Duodenal mucosa (tissue), 2 donors: ENCODE data around the gene WDR59.

Experiments used
- H3K27ac ChIP-seq: one replicate; pipeline ENCODE4 v1.7.0; 2013; ENCODE audit warnings: low read depth, low read length
- H3K27me3 ChIP-seq, 2 donors: one replicate each; pipeline ENCODE4 v1.7.0; 2013; ENCODE audit warnings: low read length in 2 of 2, control low read depth in 1 of 2; ENCODE audit not compliant: insufficient read depth in 2 of 2, control insufficient read depth in 1 of 2
- H3K36me3 ChIP-seq, 2 donors: one replicate each; pipeline ENCODE4 v1.7.0; 2013; ENCODE audit warnings: low read length in 2 of 2, control low read depth in 1 of 2; ENCODE audit not compliant: insufficient read depth in 2 of 2, control insufficient read depth in 1 of 2
- H3K4me1 ChIP-seq, 2 donors: one replicate each; pipeline ENCODE4 v1.7.0; 2013; ENCODE audit warnings: low read length in 2 of 2, control low read depth in 1 of 2; ENCODE audit not compliant: insufficient read depth in 2 of 2, control insufficient read depth in 1 of 2
- H3K4me3 ChIP-seq, 2 donors: one replicate each; pipeline ENCODE4 v1.7.0; 2013; ENCODE audit warnings: low read length in 2 of 2, low read depth in 1 of 2
- H3K9ac ChIP-seq, 2 donors: one replicate each; pipeline ENCODE4 v1.7.0; 2013; ENCODE audit warnings: low read length in 2 of 2, low read depth in 1 of 2
- H3K9me3 ChIP-seq, 2 donors: one replicate each; pipeline ENCODE4 v1.7.0; 2013; ENCODE audit warnings: low read length in 2 of 2, control low read depth in 1 of 2; ENCODE audit not compliant: control insufficient read depth in 1 of 2

WDR59 gene

DNA sequence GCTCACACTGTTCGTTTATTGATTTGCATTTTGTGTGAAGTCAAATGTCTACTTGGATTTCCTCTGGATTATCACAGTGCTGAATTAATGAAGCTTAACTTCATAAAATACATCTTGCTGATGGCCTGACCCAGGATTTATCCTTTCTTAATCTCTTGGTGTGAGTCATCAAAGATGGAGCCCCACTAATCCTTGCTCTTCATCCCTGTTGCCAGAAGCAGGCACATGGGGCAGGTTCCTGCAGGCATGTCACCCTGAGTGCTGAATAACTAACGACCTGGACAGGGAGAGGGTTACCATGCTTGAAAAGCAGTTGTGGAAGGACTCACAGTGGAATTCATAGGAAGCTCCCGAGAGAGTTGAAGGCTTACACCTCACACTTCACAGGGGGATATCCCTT is 154.3 kb downstream of the WDR59 start:
- Histone ChIP-seq H3K27ac (no peak overlapping the region), H3K36me3 (no peaks in the 10 kb centered on the region), H3K9ac (no peak overlapping the region), H3K9me3 (no peaks in the 10 kb centered on the region), H3K27me3 (no peaks in the 10 kb centered on the region), H3K4me3 (no peak overlapping the region), H3K4me1 (peaks cover 0 to 5% of the 10 kb centered on the region in 2 donors)

DNA sequence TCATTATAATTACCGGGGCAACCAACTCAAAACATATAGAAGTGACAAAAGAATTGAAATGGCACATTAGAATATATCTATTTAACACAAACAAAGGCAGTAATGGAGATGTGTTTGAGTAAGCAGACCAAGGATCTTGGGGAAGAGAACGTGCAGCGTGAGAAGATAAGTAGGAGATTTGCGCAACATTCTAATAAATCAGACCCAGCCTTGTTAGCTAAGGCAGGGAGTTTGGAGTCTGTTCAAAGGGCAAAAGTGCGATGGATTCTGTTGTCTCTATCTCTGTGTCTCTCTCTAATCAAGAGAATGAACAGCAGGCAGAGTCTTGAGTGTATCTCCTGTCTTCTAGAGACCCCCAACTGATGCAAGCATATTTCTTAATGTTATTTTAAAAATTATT is 155.3 kb downstream of the WDR59 start:
- Histone ChIP-seq H3K27me3 (no peaks in the 10 kb centered on the region), H3K4me3 (no peak overlapping the region), H3K9ac (no peak overlapping the region), H3K9me3 (no peaks in the 10 kb centered on the region), H3K4me1 (peaks cover 0 to 5% of the 10 kb centered on the region in 2 donors), H3K36me3 (no peaks in the 10 kb centered on the region), H3K27ac (no peak overlapping the region)

DNA sequence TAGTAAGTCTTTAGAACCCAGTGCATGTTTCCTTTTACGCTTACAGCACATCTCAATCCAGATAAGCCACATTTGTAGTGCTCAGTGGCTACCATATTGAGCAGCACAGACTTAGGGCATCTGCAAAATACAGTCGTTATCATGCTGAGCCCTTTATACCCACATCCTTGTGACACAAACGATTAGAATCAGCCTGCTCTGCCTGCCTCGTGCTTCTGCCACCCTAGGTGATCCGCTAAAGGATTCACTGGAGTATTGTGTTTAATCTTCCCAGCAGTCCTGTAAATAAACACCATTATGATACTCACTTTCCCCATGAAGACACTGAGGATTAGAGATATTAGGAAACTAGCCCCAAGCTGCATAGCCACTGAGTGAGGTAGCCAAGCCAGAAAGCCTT is 159.0 kb downstream of the WDR59 start:
- Histone ChIP-seq H3K9ac (no peak overlapping the region), H3K36me3 (no peaks in the 10 kb centered on the region), H3K27ac (no peak overlapping the region), H3K4me1 (peaks cover 0 to 5% of the 10 kb centered on the region in 2 donors), H3K4me3 (no peak overlapping the region), H3K9me3 (no peaks in the 10 kb centered on the region), H3K27me3 (no peaks in the 10 kb centered on the region)

DNA sequence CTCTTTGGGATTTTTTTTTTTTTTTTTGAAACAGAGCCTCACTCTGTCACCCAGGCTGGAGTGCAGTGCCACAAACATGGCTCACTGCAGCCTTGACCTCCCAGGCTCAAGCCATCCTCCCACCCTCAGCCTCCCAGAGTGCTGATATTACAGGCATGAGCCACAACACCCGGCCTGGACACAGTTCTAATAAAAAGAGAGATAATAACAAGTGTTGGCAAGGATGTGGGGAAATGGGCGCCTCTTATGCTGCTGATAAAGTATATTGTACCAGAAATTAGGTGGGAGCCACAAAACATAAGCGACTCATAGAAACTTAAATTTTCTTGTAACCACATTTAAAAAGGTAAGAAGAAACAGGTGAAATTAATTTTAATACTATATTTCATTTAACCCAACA is 159.9 kb downstream of the WDR59 start:
- Histone ChIP-seq H3K4me1 (peaks cover 0 to 1% of the 10 kb centered on the region in 2 donors), H3K9ac (no peak overlapping the region)

More for the DNA sequence above, 159.9 kb downstream of the WDR59 start:
- no peak overlapping the region for H3K27ac ChIP-seq
- no peaks in the 10 kb centered on the region for H3K9me3 ChIP-seq
- no peaks in the 10 kb centered on the region for H3K27me3 ChIP-seq
- H3K4me3 ChIP-seq, result no peak overlapping the region
- no peaks in the 10 kb centered on the region for H3K36me3 ChIP-seq
